Gastrocnemius medialis (tissue), 4 donors: ENCODE data around the gene CERS3. TPM values are rescaled to one million over a fixed set of nuclear protein-coding genes. Genes with fewer than 3 reads are reported as not detected.

Source experiments
- ATAC-seq, 2 donors: fragments of 150-250 bp; one replicate each; pipeline ENCODE4 v1.9.1; 2016
- DNase-seq, 2 donors: peaks; one replicate each; pipeline ENCODE4 v3.0.0-alpha.2; 2019
- H3K27ac ChIP-seq, 4 donors: fragments of 200-600 bp; sonication (generic); 1 replicate in 1 of 4; 2 replicates in 3 of 4; pipeline ENCODE4 v1.5.1; 2016 to 2018; ENCODE audit warnings: mild to moderate bottlenecking in 2 of 4, moderate library complexity in 1 of 4
- H3K27me3 ChIP-seq, 3 donors: fragments of 200-600 bp; sonication (generic) in 2 of 3; 1 replicate in 1 of 3; 2 replicates in 2 of 3; pipeline versions ENCODE4 v1.5.1 to v1.6.0; 2016 to 2019; ENCODE audit warnings: mild to moderate bottlenecking in 1 of 3, moderate library complexity in 1 of 3
- H3K36me3 ChIP-seq, 2 donors: fragments of 200-600 bp; sonication (generic) in 1 of 2; one replicate each; pipeline ENCODE4 v1.5.1; 2017 to 2018
- H3K4me1 ChIP-seq, 2 donors: fragments of 200-600 bp; sonication (generic) in 1 of 2; one replicate each; pipeline ENCODE4 v1.5.1; 2016 to 2017; ENCODE audit warnings: mild to moderate bottlenecking in 2 of 2
- H3K4me3 ChIP-seq, 4 donors: fragments of 200-600 bp; sonication (generic) in 3 of 4; 1 replicate in 1 of 4; 2 replicates in 3 of 4; pipeline ENCODE4 v1.5.1; 2016 to 2019; ENCODE audit warnings: mild to moderate bottlenecking in 2 of 4
- H3K9me3 ChIP-seq, 3 donors: fragments of 200-600 bp; sonication (generic) in 2 of 3; 1 replicate in 1 of 3; 2 replicates in 2 of 3; pipeline ENCODE4 v1.5.1; 2016 to 2019
- CTCF ChIP-seq, 5 experiments: fragments of 450-650 bp in 3 of 5; fragments of 200-600 bp in 2 of 5; sonication (generic) in 2 of 5; IDR thresholded peaks in 4 of 5; conservative IDR thresholded peaks in 1 of 5; 1 replicate in 4 of 5; 2 replicates in 1 of 5; pipeline ENCODE4 v1.5.1; 2016 to 2019; ENCODE audit warnings: antibody characterized with exemption in 5 of 5, mild to moderate bottlenecking in 3 of 5, moderate library complexity in 3 of 5
- POLR2A ChIP-seq, 2 donors: fragments of 450-650 bp; IDR thresholded peaks; one replicate each; pipeline ENCODE4 v1.6.1; 2017; ENCODE audit warnings: antibody characterized with exemption in 2 of 2, mild to moderate bottlenecking in 2 of 2, moderate library complexity in 2 of 2
- in situ Hi-C, 4 donors: fragments of 200-750 bp; cut with MboI; loops; one replicate each; pipeline versions ENCODE4 v1.15.0 to v1.8.0; 2017; ENCODE audit warnings: low sequenced_read_pairs in 4 of 4
- intact Hi-C: fragments of 100-400 bp; cut with DNase I; formaldehyde crosslinking; loops from one replicate; pipeline ENCODE4 v1.15.1; 2023; ENCODE audit warnings: low total_unique reads
- total RNA-seq, 4 donors: library from RNA; depleted of rRNA; stranded (reverse); fragments of >200 nt; gene quantifications; one replicate each; pipeline versions ENCODE4 v1.1.0 to v1.2.3, GENCODE V29; 2016

Gene CERS3
- total RNA-seq, 4 donors from 2014 or later = 0.52 to 0.97 TPM; not detected in 2

GRCh38 chr15:100405179-100405578 lies 123.6 kb downstream of the CERS3 start:
- no peaks in the 10 kb centered on the region for H3K4me1 ChIP-seq
- H3K4me3 ChIP-seq = no peak overlapping the region
- intact Hi-C loops = no loop called here
- H3K36me3 ChIP-seq = no peaks in the 10 kb centered on the region
- DNase-seq = no peak
- in situ Hi-C loops = no loop called here
- TF ChIP-seq POLR2A (IDR thresholded peaks at IDR 0.05) (no peak), CTCF (IDR thresholded peaks at IDR 0.05 in 4 of 5, conservative IDR thresholded peaks at IDR 0.05 in 1 of 5) (no peak)
- H3K27me3 ChIP-seq = no peaks in the 10 kb centered on the region
- H3K27ac ChIP-seq = no peak overlapping the region
- no peak for ATAC-seq
- no peaks in the 10 kb centered on the region for H3K9me3 ChIP-seq

- Histone ChIP-seq H3K27ac (no peak overlapping the region), H3K9me3 (no peaks in the 10 kb centered on the region), H3K4me3 (no peak overlapping the region), H3K4me1 (no peaks in the 10 kb centered on the region), H3K36me3 (no peaks in the 10 kb centered on the region), H3K27me3 (no peaks in the 10 kb centered on the region)
- DNase-seq = no peak
- no peak for TF ChIP-seq CTCF (IDR thresholded peaks at IDR 0.05 in 4 of 5, conservative IDR thresholded peaks at IDR 0.05 in 1 of 5)
- TF ChIP-seq POLR2A (IDR thresholded peaks at IDR 0.05) = no peak
- in situ Hi-C loops (no loop called here), intact Hi-C loops (no loop called here)
- no peak for ATAC-seq
Measured at GRCh38 chr15:100400996-100401395, 127.8 kb downstream of the CERS3 start.

- ATAC-seq = no peak
- in situ Hi-C loops (no loop called here), intact Hi-C loops (no loop called here)
- DNase-seq = no peak
- H3K4me1 ChIP-seq = no peaks in the 10 kb centered on the region
- H3K4me3 ChIP-seq = no peak overlapping the region
- TF ChIP-seq CTCF (IDR thresholded peaks at IDR 0.05 in 4 of 5, conservative IDR thresholded peaks at IDR 0.05 in 1 of 5) (no peak), POLR2A (IDR thresholded peaks at IDR 0.05) (no peak)
- H3K27ac ChIP-seq = no peak overlapping the region
- no peaks in the 10 kb centered on the region for H3K9me3 ChIP-seq
- H3K36me3 ChIP-seq = no peaks in the 10 kb centered on the region
- H3K27me3 ChIP-seq = no peaks in the 10 kb centered on the region
Measured at GRCh38 chr15:100394736-100395440, 133.9 kb downstream of the CERS3 start.

GRCh38 chr15:100393008-100393407 lies 135.7 kb downstream of the CERS3 start:
- Histone ChIP-seq H3K27me3 (no peaks in the 10 kb centered on the region), H3K36me3 (no peaks in the 10 kb centered on the region), H3K4me3 (no peak overlapping the region), H3K9me3 (no peaks in the 10 kb centered on the region), H3K27ac (no peak overlapping the region), H3K4me1 (no peaks in the 10 kb centered on the region)
- DNase-seq (no peak), ATAC-seq (no peak)
- no peak for TF ChIP-seq POLR2A (IDR thresholded peaks at IDR 0.05)
- TF ChIP-seq CTCF (IDR thresholded peaks at IDR 0.05 in 4 of 5, conservative IDR thresholded peaks at IDR 0.05 in 1 of 5) = no peak
- in situ Hi-C loops (no loop called here), intact Hi-C loops (no loop called here)
